Ishikawa (cell line): ENCODE results near the gene NXPE1.

Experiments used
- CEBPB ChIP-seq: IDR thresholded peaks from 2 replicates; pipeline ENCODE4 v1.6.1; 2012
- CREB1 ChIP-seq: IDR thresholded peaks from 2 replicates; pipeline ENCODE4 v1.6.1; 2012; ENCODE audit warnings: low read depth
- EGR1 ChIP-seq: IDR thresholded peaks from 2 replicates; pipeline ENCODE4 v1.6.1; 2012
- EP300 ChIP-seq: IDR thresholded peaks from 2 replicates; pipeline ENCODE4 v1.6.1; 2012; ENCODE audit warnings: borderline replicate concordance
- FOXM1 ChIP-seq: IDR thresholded peaks from 2 replicates; pipeline ENCODE4 v1.6.1; 2012; ENCODE audit warnings: low read depth, borderline replicate concordance
- MAX ChIP-seq: IDR thresholded peaks from 2 replicates; pipeline ENCODE4 v1.6.1; 2012
- RAD21 ChIP-seq: IDR thresholded peaks from 2 replicates; pipeline ENCODE4 v1.6.1; 2012; ENCODE audit warnings: low read depth
- TAF1 ChIP-seq: IDR thresholded peaks from 2 replicates; pipeline ENCODE4 v1.6.1; 2012; ENCODE audit warnings: low read depth, mild to moderate bottlenecking
- TCF12 ChIP-seq: IDR thresholded peaks from 2 replicates; pipeline ENCODE4 v1.6.1; 2012; ENCODE audit warnings: low read depth
- TEAD4 ChIP-seq: IDR thresholded peaks from 2 replicates; pipeline ENCODE4 v1.6.1; 2012
- USF1 ChIP-seq: IDR thresholded peaks from 2 replicates; pipeline ENCODE4 v1.6.1; 2012
- YY1 ChIP-seq: IDR thresholded peaks from 2 replicates; pipeline ENCODE4 v1.6.1; 2012; ENCODE audit warnings: low read depth

The NXPE1 gene

GRCh38 chr11:114472661-114473060 is 87.0 kb downstream of the NXPE1 start:
- TF ChIP-seq TEAD4 (no peak), CREB1 (no peak), FOXM1 (no peak), CEBPB (no peak), YY1 (no peak), RAD21 (no peak), TCF12 (no peak), EP300 (no peak), MAX (no peak), EGR1 (no peak), USF1 (no peak), TAF1 (no peak)
